Measurements from ENCODE around the gene SYT13.

SYT13 gene

GRCh38 chr11:45321031-45321595 lies 35.0 kb upstream of the SYT13 start:
- no peak for ATAC-seq
- no peak for TF ChIP-seq ARNTL (CRISPR knock-in tag; IDR thresholded peaks at IDR 0.05; ENCODE audit: borderline replicate concordance, low read depth)
- TF ChIP-seq ZC3H10 (CRISPR knock-in tag; IDR thresholded peaks at IDR 0.05), result no peak
- no peak for TF ChIP-seq CSDC2 (CRISPR knock-in tag; IDR thresholded peaks at IDR 0.05)
- TF ChIP-seq ESRRG (CRISPR knock-in tag; IDR thresholded peaks at IDR 0.05), result no peak
- TF ChIP-seq PPARA (CRISPR knock-in tag; IDR thresholded peaks at IDR 0.05; ENCODE audit: borderline replicate concordance), result no peak
- no peak for TF ChIP-seq ZFP30 (CRISPR knock-in tag; IDR thresholded peaks at IDR 0.05)
- no peak for TF ChIP-seq CSRNP3 (CRISPR knock-in tag; IDR thresholded peaks at IDR 0.05)
- TF ChIP-seq TCF4 (CRISPR knock-in tag; IDR thresholded peaks at IDR 0.05; ENCODE audit: borderline replicate concordance), result no peak
- no peak for TF ChIP-seq TSHZ2 (CRISPR knock-in tag; IDR thresholded peaks at IDR 0.05)
- TF ChIP-seq OSR1 (CRISPR knock-in tag; IDR thresholded peaks at IDR 0.05), result no peak
- TF ChIP-seq ZNF8 (CRISPR knock-in tag; IDR thresholded peaks at IDR 0.05), result no peak
- TF ChIP-seq ZNF70 (CRISPR knock-in tag; IDR thresholded peaks at IDR 0.05), result no peak
- no peak for TF ChIP-seq SNAI2 (CRISPR knock-in tag; IDR thresholded peaks at IDR 0.05)
- no peak for TF ChIP-seq ISL1 (CRISPR knock-in tag; IDR thresholded peaks at IDR 0.05)
- no peak for TF ChIP-seq TOX (CRISPR knock-in tag; IDR thresholded peaks at IDR 0.05; ENCODE audit: borderline replicate concordance)
- TF ChIP-seq GLIS3 (CRISPR knock-in tag; IDR thresholded peaks at IDR 0.05), result no peak

GRCh38 chr11:45320371-45320770 lies 34.2 kb upstream of the SYT13 start:
- ATAC-seq, result no peak
- TF ChIP-seq CSDC2 (CRISPR knock-in tag; IDR thresholded peaks at IDR 0.05) (no peak), TCF4 (CRISPR knock-in tag; IDR thresholded peaks at IDR 0.05; ENCODE audit: borderline replicate concordance) (no peak), ZNF565 (CRISPR knock-in tag; conservative IDR thresholded peaks at IDR 0.05; ENCODE audit: low read depth) (no peak), CSRNP3 (CRISPR knock-in tag; IDR thresholded peaks at IDR 0.05) (no peak), ZNF70 (CRISPR knock-in tag; IDR thresholded peaks at IDR 0.05) (no peak), BACH2 (CRISPR knock-in tag; IDR thresholded peaks at IDR 0.05; ENCODE audit: borderline replicate concordance) (no peak), RARB (CRISPR knock-in tag; IDR thresholded peaks at IDR 0.05) (no peak), PPARA (CRISPR knock-in tag; IDR thresholded peaks at IDR 0.05; ENCODE audit: borderline replicate concordance) (no peak), ZFP30 (CRISPR knock-in tag; IDR thresholded peaks at IDR 0.05) (no peak), SNAI2 (CRISPR knock-in tag; IDR thresholded peaks at IDR 0.05) (no peak), PATZ1 (CRISPR knock-in tag; IDR thresholded peaks at IDR 0.05; ENCODE audit: borderline replicate concordance) (no peak), ISL1 (CRISPR knock-in tag; IDR thresholded peaks at IDR 0.05) (no peak), TSHZ2 (CRISPR knock-in tag; IDR thresholded peaks at IDR 0.05) (no peak), CREB5 (CRISPR knock-in tag; IDR thresholded peaks at IDR 0.05; ENCODE audit: low read depth) (no peak), GLIS3 (CRISPR knock-in tag; IDR thresholded peaks at IDR 0.05) (no peak), ZFP3 (CRISPR knock-in tag; IDR thresholded peaks at IDR 0.05) (no peak)

Data from SK-N-SH treated with all-trans-retinoic acid at 6 μM for 48 hours (cell line).